ENCODE measurements around the gene COP1. TPM values are rescaled to one million over a fixed set of nuclear protein-coding genes. Genes with fewer than 3 reads are reported as not detected.
A peak's percentile ranks its signal among the peaks of the same experiment; 100 is the strongest.
"Not testable (repeated sequence)": the region's sequence is repeated elsewhere in the genome, so short reads cannot be mapped to it uniquely, and the experiment has no call there.

The COP1 gene
- total RNA-seq, 1 donor, result 64.8 TPM

DNA sequence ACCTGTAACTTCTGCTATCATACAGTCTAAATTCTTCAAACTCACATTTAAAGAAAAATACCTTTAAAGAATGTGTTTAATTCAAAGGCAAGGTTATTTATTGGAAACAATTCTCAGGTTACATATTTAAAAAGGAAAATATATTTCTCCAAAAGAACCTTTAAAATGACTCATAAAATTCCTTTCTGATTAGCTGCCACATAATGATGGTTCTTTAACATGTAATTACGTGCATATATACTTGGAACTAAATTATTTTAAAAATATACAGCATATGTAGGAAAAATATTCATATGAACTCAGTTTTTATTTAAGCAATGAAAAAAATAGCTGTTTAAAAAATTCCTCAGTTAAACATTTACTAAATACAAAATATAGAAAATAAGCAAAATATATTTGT, 173.6 kb downstream of the COP1 start:
- Histone ChIP-seq H3K27me3 (ENCODE audit: insufficient read depth, low read length) (no peaks in the 10 kb centered on the region), H4K20me1 (ENCODE audit: insufficient read depth, low read length) (no peaks in the 10 kb centered on the region), H3K79me2 (ENCODE audit: insufficient read depth, low read length) (no peaks in the 10 kb centered on the region), H3K36me3 (ENCODE audit: insufficient read depth, low read length) (no peaks in the 10 kb centered on the region), H3K27ac (ENCODE audit: low read depth, low read length) (peak overlapping the region; percentile 33), H3K4me3 (ENCODE audit: insufficient read depth, low read length) (no peak overlapping the region), H3K4me1 (ENCODE audit: insufficient read depth, low read length) (peaks cover 11% of the 10 kb centered on the region), H3K4me2 (ENCODE audit: insufficient read depth, low read length) (peak overlapping the region; percentile 28), H3K9me3 (ENCODE audit: low read depth, low read length) (no peaks in the 10 kb centered on the region), H2AFZ (ENCODE audit: low read length) (no peak overlapping the region)
- TF ChIP-seq, protein P1, sequence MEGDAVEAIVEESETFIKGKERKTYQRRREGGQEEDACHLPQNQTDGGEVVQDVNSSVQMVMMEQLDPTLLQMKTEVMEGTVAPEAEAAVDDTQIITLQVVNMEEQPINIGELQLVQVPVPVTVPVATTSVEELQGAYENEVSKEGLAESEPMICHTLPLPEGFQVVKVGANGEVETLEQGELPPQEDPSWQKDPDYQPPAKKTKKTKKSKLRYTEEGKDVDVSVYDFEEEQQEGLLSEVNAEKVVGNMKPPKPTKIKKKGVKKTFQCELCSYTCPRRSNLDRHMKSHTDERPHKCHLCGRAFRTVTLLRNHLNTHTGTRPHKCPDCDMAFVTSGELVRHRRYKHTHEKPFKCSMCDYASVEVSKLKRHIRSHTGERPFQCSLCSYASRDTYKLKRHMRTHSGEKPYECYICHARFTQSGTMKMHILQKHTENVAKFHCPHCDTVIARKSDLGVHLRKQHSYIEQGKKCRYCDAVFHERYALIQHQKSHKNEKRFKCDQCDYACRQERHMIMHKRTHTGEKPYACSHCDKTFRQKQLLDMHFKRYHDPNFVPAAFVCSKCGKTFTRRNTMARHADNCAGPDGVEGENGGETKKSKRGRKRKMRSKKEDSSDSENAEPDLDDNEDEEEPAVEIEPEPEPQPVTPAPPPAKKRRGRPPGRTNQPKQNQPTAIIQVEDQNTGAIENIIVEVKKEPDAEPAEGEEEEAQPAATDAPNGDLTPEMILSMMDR (IDR thresholded peaks at IDR 0.05; ENCODE audit: extremely low read depth, low read depth, low read length), result no peak
- no peak for DNase-seq (ENCODE audit: insufficient read length, low spot score, missing footprints)

DNA sequence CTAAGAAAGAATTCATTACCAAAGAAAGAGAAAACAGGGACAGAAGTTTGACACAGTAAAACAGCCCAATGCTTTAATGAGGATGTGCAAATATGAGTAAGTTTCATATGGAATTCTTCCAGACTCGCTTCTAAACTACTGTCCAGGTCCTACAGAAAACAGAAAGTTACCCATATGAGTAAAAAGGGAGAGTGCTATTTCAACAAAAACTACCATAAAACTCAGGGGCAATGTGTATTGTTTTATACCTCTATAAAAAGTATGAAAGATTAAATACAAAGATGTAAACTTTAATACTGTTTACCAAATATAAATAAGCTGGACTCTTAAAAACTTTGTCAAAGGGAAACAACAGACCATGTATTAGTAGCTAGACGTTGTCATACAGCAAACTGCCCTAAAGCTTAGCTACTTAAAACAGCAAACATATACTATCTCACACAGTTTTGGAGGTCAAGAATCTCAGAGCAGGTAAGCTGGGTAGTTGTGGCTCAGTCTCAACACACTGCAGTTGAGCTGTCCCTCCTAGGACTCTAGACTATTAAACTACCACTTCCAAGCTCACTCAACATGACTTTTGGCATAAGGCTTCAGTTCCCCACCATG, 174.9 kb downstream of the COP1 start:
- Histone ChIP-seq H2AFZ (ENCODE audit: low read length) (no peak overlapping the region), H3K79me2 (ENCODE audit: insufficient read depth, low read length) (no peaks in the 10 kb centered on the region), H3K4me3 (ENCODE audit: insufficient read depth, low read length) (no peak overlapping the region), H3K9me3 (ENCODE audit: low read depth, low read length) (no peaks in the 10 kb centered on the region), H3K4me2 (ENCODE audit: insufficient read depth, low read length) (no peak overlapping the region), H3K27me3 (ENCODE audit: insufficient read depth, low read length) (no peaks in the 10 kb centered on the region), H3K27ac (ENCODE audit: low read depth, low read length) (no peak overlapping the region), H4K20me1 (ENCODE audit: insufficient read depth, low read length) (no peaks in the 10 kb centered on the region), H3K36me3 (ENCODE audit: insufficient read depth, low read length) (no peaks in the 10 kb centered on the region), H3K4me1 (ENCODE audit: insufficient read depth, low read length) (peaks cover 11% of the 10 kb centered on the region)
- no peak for DNase-seq (ENCODE audit: insufficient read length, low spot score, missing footprints)
- TF ChIP-seq, protein P1 (IDR thresholded peaks at IDR 0.05; ENCODE audit: extremely low read depth, low read depth, low read length), result no peak

DNA sequence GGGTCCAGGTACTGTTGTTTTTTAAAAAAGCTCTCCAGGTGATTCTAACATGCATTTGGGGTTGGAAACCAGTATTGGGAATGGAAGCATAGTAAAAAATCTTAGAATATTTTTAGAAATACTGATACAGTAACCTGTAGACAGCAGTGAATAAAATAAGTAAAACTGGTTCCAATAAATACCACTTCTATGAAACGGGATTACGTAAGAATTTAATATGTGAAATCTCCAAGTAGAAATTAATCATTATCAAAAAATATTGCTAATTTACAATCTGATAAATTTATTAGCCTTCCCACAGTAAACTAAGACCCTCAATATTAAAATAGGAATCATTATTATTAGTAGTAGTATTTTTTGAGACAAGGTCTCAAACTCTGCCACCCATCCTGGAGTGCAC, 177.5 kb downstream of the COP1 start:
- Histone ChIP-seq H3K36me3 (ENCODE audit: insufficient read depth, low read length) (no peaks in the 10 kb centered on the region), H2AFZ (ENCODE audit: low read length) (no peak overlapping the region), H3K27ac (ENCODE audit: low read depth, low read length) (no peak overlapping the region), H3K4me1 (ENCODE audit: insufficient read depth, low read length) (peaks cover 11% of the 10 kb centered on the region), H3K9me3 (ENCODE audit: low read depth, low read length) (no peaks in the 10 kb centered on the region), H3K4me3 (ENCODE audit: insufficient read depth, low read length) (no peak overlapping the region), H3K4me2 (ENCODE audit: insufficient read depth, low read length) (no peak overlapping the region), H4K20me1 (ENCODE audit: insufficient read depth, low read length) (no peaks in the 10 kb centered on the region), H3K79me2 (ENCODE audit: insufficient read depth, low read length) (no peaks in the 10 kb centered on the region), H3K27me3 (ENCODE audit: insufficient read depth, low read length) (no peaks in the 10 kb centered on the region)
- TF ChIP-seq, protein P1 (IDR thresholded peaks at IDR 0.05; ENCODE audit: extremely low read depth, low read depth, low read length), result no peak
- DNase-seq (ENCODE audit: insufficient read length, low spot score, missing footprints), result no peak

DNA sequence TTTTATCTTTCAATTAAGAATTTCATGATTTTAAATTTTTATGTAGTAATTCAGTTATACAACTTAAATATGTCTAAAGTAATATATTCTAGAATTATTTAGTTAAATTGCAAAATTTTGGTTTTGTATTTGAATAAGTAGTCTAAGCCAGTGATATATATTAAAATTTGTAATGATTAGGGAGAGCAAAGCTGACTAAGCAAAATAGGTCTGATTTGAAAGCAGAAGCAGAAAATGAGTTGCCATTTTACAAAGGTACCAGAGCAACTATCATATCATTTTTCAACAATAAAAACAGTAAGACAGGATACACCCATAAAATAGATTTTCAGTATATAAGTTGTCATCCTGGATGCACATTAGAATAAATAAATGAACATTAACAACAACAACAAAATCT, 177.9 kb downstream of the COP1 start:
- H3K4me1 ChIP-seq (ENCODE audit: insufficient read depth, low read length), result peaks cover 10% of the 10 kb centered on the region
- no peaks in the 10 kb centered on the region for H4K20me1 ChIP-seq (ENCODE audit: insufficient read depth, low read length)

DNA sequence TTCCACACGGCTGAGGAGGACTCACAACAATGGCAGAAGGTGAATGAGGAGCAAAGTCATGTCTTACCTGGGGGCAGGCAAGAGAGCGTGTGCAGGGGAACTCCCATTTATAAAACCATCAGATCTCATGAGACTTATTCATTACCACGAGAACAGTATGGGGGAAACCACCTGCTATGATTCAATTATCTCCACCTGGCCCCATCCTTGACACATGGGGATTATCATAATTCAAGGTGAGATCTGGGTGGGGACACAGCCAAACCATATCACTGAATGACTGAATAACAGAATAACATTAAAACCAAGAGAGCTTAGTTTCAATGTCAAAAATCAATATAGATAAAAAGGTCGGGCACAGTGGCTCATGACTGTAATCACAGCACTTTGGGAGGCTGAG, 179.2 kb downstream of the COP1 start:
- DNase-seq (ENCODE audit: insufficient read length, low spot score, missing footprints); H2AFZ ChIP-seq (ENCODE audit: low read length); H3K4me1 ChIP-seq (ENCODE audit: insufficient read depth, low read length); H3K79me2 ChIP-seq (ENCODE audit: insufficient read depth, low read length); H3K4me2 ChIP-seq (ENCODE audit: insufficient read depth, low read length); H3K27ac ChIP-seq (ENCODE audit: low read depth, low read length); H3K27me3 ChIP-seq (ENCODE audit: insufficient read depth, low read length); H3K9me3 ChIP-seq (ENCODE audit: low read depth, low read length); H3K4me3 ChIP-seq (ENCODE audit: insufficient read depth, low read length); H4K20me1 ChIP-seq (ENCODE audit: insufficient read depth, low read length); H3K36me3 ChIP-seq (ENCODE audit: insufficient read depth, low read length): not testable (repeated sequence)

More for the DNA sequence above, 177.9 kb downstream of the COP1 start:
- H3K79me2 ChIP-seq (ENCODE audit: insufficient read depth, low read length), result no peaks in the 10 kb centered on the region
- H3K27ac ChIP-seq (ENCODE audit: low read depth, low read length), result no peak overlapping the region
- no peak overlapping the region for H3K4me2 ChIP-seq (ENCODE audit: insufficient read depth, low read length)
- TF ChIP-seq, protein P1 (IDR thresholded peaks at IDR 0.05; ENCODE audit: extremely low read depth, low read depth, low read length), result no peak
- H3K36me3 ChIP-seq (ENCODE audit: insufficient read depth, low read length), result no peaks in the 10 kb centered on the region
- no peak for DNase-seq (ENCODE audit: insufficient read length, low spot score, missing footprints)
- H3K27me3 ChIP-seq (ENCODE audit: insufficient read depth, low read length), result no peaks in the 10 kb centered on the region
- no peaks in the 10 kb centered on the region for H3K9me3 ChIP-seq (ENCODE audit: low read depth, low read length)
- H2AFZ ChIP-seq (ENCODE audit: low read length), result no peak overlapping the region
- no peak overlapping the region for H3K4me3 ChIP-seq (ENCODE audit: insufficient read depth, low read length)

Measured in osteoblast (primary cell).